ENCODE results near the gene CD37. TPM values are rescaled to one million over a fixed set of nuclear protein-coding genes. Genes with fewer than 3 reads are reported as not detected.
"Not testable (repeated sequence)": the region's sequence is repeated elsewhere in the genome, so short reads cannot be mapped to it uniquely, and the experiment has no call there.

CD37 gene
- total and polyA plus RNA-seq, 2 of the 4 experiments (the other 2 are of a cell fraction): not detected

GRCh38 chr19:49288205-49288604, 47.0 kb upstream of the CD37 start:
- DNase-seq; H3K36me3 ChIP-seq (ENCODE audit: control insufficient read depth, insufficient read depth, low read length); H3K79me1 ChIP-seq (ENCODE audit: low read depth in 1 of 2, low read length in 2 of 2); H3K18ac ChIP-seq (ENCODE audit: low read depth, low read length); H4K20me1 ChIP-seq (ENCODE audit: insufficient read depth, low read length); H2AK9ac ChIP-seq (replicated peaks; ENCODE audit: low read depth, low read length, poor library complexity); H3K14ac ChIP-seq (replicated peaks; ENCODE audit: low read depth, low read length); H3K9me3 ChIP-seq (ENCODE audit: control insufficient read depth, insufficient read depth, low read length); H2BK20ac ChIP-seq (ENCODE audit: low read depth, low read length); H3K4me3 ChIP-seq (ENCODE audit: insufficient read depth, low read depth, low read length); H3K56ac ChIP-seq (ENCODE audit: extremely low read depth, insufficient read depth, low read length); H4K8ac ChIP-seq (ENCODE audit: low read depth in 2 of 2, low read length in 2 of 2); H3K9ac ChIP-seq (ENCODE audit: low read depth, low read length); BruUV-seq (replicated peaks); H3K23ac ChIP-seq (ENCODE audit: low read depth, low read length); H2AK5ac ChIP-seq (ENCODE audit: low read depth, low read length); H3K4ac ChIP-seq (ENCODE audit: low read depth, low read length); dilution Hi-C loops (cut with HindIII; ENCODE audit: low sequenced_read_pairs, unreplicated experiment); H4K5ac ChIP-seq (ENCODE audit: low read depth, low read length); intact Hi-C loops (cut with micrococcal nuclease); H3K4me1 ChIP-seq (ENCODE audit: control insufficient read depth, insufficient read depth, low read length); H3K4me2 ChIP-seq (ENCODE audit: low read depth, low read length); in situ Hi-C loops (cut with MboI; ENCODE audit: low sequenced_read_pairs); CTCF ChIA-PET; POLR2A ChIA-PET (ENCODE audit: unreplicated experiment); H3K9me1 ChIP-seq (ENCODE audit: insufficient read depth, low read length); H2BK15ac ChIP-seq (ENCODE audit: low read depth, low read length); H2BK120ac ChIP-seq (ENCODE audit: low read depth, low read length); H4K91ac ChIP-seq (ENCODE audit: insufficient read depth, low read depth, low read length); H2AFZ ChIP-seq (replicated peaks; ENCODE audit: low read length, poor library complexity); H3K27ac ChIP-seq (ENCODE audit: insufficient read depth, low read length); ATAC-seq (ENCODE audit: low read depth); H2BK5ac ChIP-seq (ENCODE audit: low read depth, low read length, poor library complexity, severe bottlenecking): not testable (repeated sequence)
- H3K27me3 ChIP-seq (ENCODE audit: control insufficient read depth, insufficient read depth, low read length): peaks cover 11% of the 10 kb centered on the region
- WGBS, 2 experiments (ENCODE audit: extremely low coverage in 2 of 2, insufficient read length in 1 of 2): 89% methylated on average over 4 of the region's 4 CpGs; no CpG with 5 or more reads in 1 of the 2 experiments

- H4K20me1 ChIP-seq (ENCODE audit: insufficient read depth, low read length); ATAC-seq (ENCODE audit: low read depth); BruUV-seq (replicated peaks); H3K18ac ChIP-seq (ENCODE audit: low read depth, low read length); H3K56ac ChIP-seq (ENCODE audit: extremely low read depth, insufficient read depth, low read length); H2AFZ ChIP-seq (replicated peaks; ENCODE audit: low read length, poor library complexity); in situ Hi-C loops (cut with MboI; ENCODE audit: low sequenced_read_pairs); H4K8ac ChIP-seq (ENCODE audit: low read depth in 2 of 2, low read length in 2 of 2); H2BK120ac ChIP-seq (ENCODE audit: low read depth, low read length); H4K91ac ChIP-seq (ENCODE audit: insufficient read depth, low read depth, low read length); H3K23ac ChIP-seq (ENCODE audit: low read depth, low read length); H2BK5ac ChIP-seq (ENCODE audit: low read depth, low read length, poor library complexity, severe bottlenecking); dilution Hi-C loops (cut with HindIII; ENCODE audit: low sequenced_read_pairs, unreplicated experiment); H3K4me1 ChIP-seq (ENCODE audit: control insufficient read depth, insufficient read depth, low read length); H3K9me3 ChIP-seq (ENCODE audit: control insufficient read depth, insufficient read depth, low read length); H3K4ac ChIP-seq (ENCODE audit: low read depth, low read length); H3K4me3 ChIP-seq (ENCODE audit: insufficient read depth, low read depth, low read length); H2BK15ac ChIP-seq (ENCODE audit: low read depth, low read length); H2AK5ac ChIP-seq (ENCODE audit: low read depth, low read length); H3K79me1 ChIP-seq (ENCODE audit: low read depth in 1 of 2, low read length in 2 of 2); H2AK9ac ChIP-seq (replicated peaks; ENCODE audit: low read depth, low read length, poor library complexity); H3K27me3 ChIP-seq (ENCODE audit: control insufficient read depth, insufficient read depth, low read length); H3K27ac ChIP-seq (ENCODE audit: insufficient read depth, low read length); H3K4me2 ChIP-seq (ENCODE audit: low read depth, low read length); H3K9ac ChIP-seq (ENCODE audit: low read depth, low read length); POLR2A ChIA-PET (ENCODE audit: unreplicated experiment); H3K9me1 ChIP-seq (ENCODE audit: insufficient read depth, low read length); H3K36me3 ChIP-seq (ENCODE audit: control insufficient read depth, insufficient read depth, low read length); H3K14ac ChIP-seq (replicated peaks; ENCODE audit: low read depth, low read length); H4K5ac ChIP-seq (ENCODE audit: low read depth, low read length); CTCF ChIA-PET; DNase-seq; intact Hi-C loops (cut with micrococcal nuclease); H2BK20ac ChIP-seq (ENCODE audit: low read depth, low read length): not testable (repeated sequence)
- WGBS, 2 experiments (ENCODE audit: extremely low coverage in 2 of 2, insufficient read length in 1 of 2): no CpG with 5 or more reads among the region's 2 CpGs
Measured at GRCh38 chr19:49289286-49289685, 45.9 kb upstream of the CD37 start.
